Measurements from ENCODE around the gene PDYN.

PDYN gene

DNA sequence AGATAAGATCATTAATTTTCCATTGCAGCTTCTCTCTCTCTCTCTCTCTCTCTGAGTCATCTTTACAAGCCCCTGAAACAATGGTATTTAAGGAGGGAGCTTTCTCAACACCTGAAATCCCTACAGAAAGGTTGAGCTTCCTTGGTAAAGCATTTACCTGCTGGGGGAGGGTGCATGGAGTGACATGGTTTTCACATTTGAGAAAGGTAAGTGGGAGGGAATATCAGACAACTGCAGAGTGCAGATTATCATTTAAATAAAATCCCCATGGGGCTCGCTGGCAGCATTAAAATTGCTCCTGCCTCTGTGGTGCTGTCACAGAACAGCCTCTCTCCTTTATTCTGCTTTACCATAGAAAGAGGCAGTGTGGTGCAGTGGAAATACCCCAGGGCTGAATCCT lies 10.3 kb upstream of the PDYN start:
- peaks cover 43% of the 10 kb centered on the region for H3K27me3 ChIP-seq (ENCODE audit: insufficient read depth, insufficient read length)
- H3K4me1 ChIP-seq (ENCODE audit: insufficient read depth, insufficient read length): no peaks in the 10 kb centered on the region
- no peaks in the 10 kb centered on the region for H3K36me3 ChIP-seq (ENCODE audit: insufficient read depth, insufficient read length, low read length)
- no peak overlapping the region for H3K4me3 ChIP-seq (ENCODE audit: insufficient read length, low read depth)
- DNase-seq (ENCODE audit: low read depth, low spot score): no peak
- TF ChIP-seq SUZ12 (IDR thresholded peaks at IDR 0.05; ENCODE audit: extremely low read depth, insufficient read depth, insufficient read length) (no peak), ZNF274 (IDR thresholded peaks at IDR 0.05; ENCODE audit: low read depth, low read length) (no peak), YY1 (IDR thresholded peaks at IDR 0.05; ENCODE audit: insufficient read depth, insufficient read length) (no peak)
- no peaks in the 10 kb centered on the region for H3K9me3 ChIP-seq (ENCODE audit: insufficient read depth, low read length)
- no peak overlapping the region for H3K9ac ChIP-seq (ENCODE audit: insufficient read length, low read depth)

DNA sequence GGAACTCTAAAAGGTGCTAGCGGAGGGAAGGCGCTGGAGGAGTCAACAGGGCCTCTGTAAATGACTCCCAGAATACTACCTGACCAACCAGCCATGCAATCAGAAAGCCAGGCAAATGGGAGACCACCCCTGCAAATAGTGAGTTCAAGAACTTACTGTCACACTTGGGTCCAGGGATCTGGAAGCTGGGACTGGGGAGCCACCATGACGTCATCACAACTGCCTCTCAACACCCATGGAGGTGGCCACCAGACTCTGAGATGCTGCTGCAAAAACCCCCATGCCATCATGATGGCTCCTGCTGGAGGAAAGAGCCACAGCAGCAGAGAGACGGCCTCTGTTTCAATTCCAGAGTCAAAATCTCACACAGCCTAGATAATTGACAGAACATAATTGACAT lies 8.5 kb upstream of the PDYN start:
- Histone ChIP-seq H3K36me3 (ENCODE audit: insufficient read depth, insufficient read length, low read length) (no peaks in the 10 kb centered on the region), H3K4me3 (ENCODE audit: insufficient read length, low read depth) (no peak overlapping the region), H3K9ac (ENCODE audit: insufficient read length, low read depth) (no peak overlapping the region), H3K9me3 (ENCODE audit: insufficient read depth, low read length) (no peaks in the 10 kb centered on the region), H3K4me1 (ENCODE audit: insufficient read depth, insufficient read length) (no peaks in the 10 kb centered on the region), H3K27me3 (ENCODE audit: insufficient read depth, insufficient read length) (peaks cover 33% of the 10 kb centered on the region)
- DNase-seq (ENCODE audit: low read depth, low spot score): no peak
- TF ChIP-seq SUZ12 (IDR thresholded peaks at IDR 0.05; ENCODE audit: extremely low read depth, insufficient read depth, insufficient read length): no peak
- TF ChIP-seq YY1 (IDR thresholded peaks at IDR 0.05; ENCODE audit: insufficient read depth, insufficient read length): no peak
- no peak for TF ChIP-seq ZNF274 (IDR thresholded peaks at IDR 0.05; ENCODE audit: low read depth, low read length)

DNA sequence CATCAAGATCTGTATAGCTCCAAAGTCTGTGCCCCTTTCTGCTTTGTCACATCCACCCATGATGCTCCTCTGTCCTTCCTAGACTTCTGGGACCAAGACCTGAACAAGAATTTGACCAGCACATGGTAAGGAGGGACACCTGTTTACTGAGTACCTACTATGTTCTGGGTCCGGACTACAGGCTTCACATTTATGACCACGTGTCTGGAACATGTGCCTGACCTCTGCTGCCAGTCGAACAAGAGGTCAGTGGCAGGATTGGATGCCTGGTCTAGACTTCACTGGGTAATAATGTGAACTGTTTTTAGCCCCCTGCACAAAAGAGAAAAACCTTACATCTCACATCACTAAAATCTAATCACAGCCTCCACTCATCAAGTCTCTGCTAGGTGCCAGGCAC lies 7.3 kb upstream of the PDYN start:
- H3K36me3 ChIP-seq (ENCODE audit: insufficient read depth, insufficient read length, low read length): no peaks in the 10 kb centered on the region
- H3K9ac ChIP-seq (ENCODE audit: insufficient read length, low read depth): no peak overlapping the region
- no peak overlapping the region for H3K4me3 ChIP-seq (ENCODE audit: insufficient read length, low read depth)
- no peaks in the 10 kb centered on the region for H3K4me1 ChIP-seq (ENCODE audit: insufficient read depth, insufficient read length)
- no peak for DNase-seq (ENCODE audit: low read depth, low spot score)
- TF ChIP-seq YY1 (IDR thresholded peaks at IDR 0.05; ENCODE audit: insufficient read depth, insufficient read length) (no peak), SUZ12 (IDR thresholded peaks at IDR 0.05; ENCODE audit: extremely low read depth, insufficient read depth, insufficient read length) (no peak), ZNF274 (IDR thresholded peaks at IDR 0.05; ENCODE audit: low read depth, low read length) (no peak)
- peaks cover 32% of the 10 kb centered on the region for H3K27me3 ChIP-seq (ENCODE audit: insufficient read depth, insufficient read length)
- H3K9me3 ChIP-seq (ENCODE audit: insufficient read depth, low read length): no peaks in the 10 kb centered on the region

DNA sequence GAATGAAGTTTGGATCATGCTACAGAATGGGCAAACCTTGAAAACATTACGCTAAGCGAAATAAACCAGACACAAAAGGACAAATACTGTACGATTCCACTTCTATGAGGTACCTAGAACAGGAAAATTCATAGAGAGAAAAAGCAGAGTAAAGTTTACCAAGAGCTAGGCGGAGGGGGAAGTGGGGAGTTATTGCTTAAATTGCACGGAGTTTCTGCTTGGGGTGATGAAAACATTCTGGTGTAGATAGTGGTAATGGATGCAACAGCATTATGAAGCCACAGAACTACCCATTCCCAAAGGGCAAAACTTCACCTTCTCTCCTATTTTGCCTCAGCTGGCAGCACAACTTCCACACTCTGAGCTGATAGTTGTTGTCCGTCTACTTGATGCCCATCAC lies 6.4 kb upstream of the PDYN start:
- Histone ChIP-seq H3K4me1 (ENCODE audit: insufficient read depth, insufficient read length) (no peaks in the 10 kb centered on the region), H3K27me3 (ENCODE audit: insufficient read depth, insufficient read length) (peaks cover 38% of the 10 kb centered on the region), H3K4me3 (ENCODE audit: insufficient read length, low read depth) (no peak overlapping the region), H3K9ac (ENCODE audit: insufficient read length, low read depth) (no peak overlapping the region), H3K9me3 (ENCODE audit: insufficient read depth, low read length) (no peaks in the 10 kb centered on the region), H3K36me3 (ENCODE audit: insufficient read depth, insufficient read length, low read length) (no peaks in the 10 kb centered on the region)
- DNase-seq (ENCODE audit: low read depth, low spot score): no peak
- TF ChIP-seq YY1 (IDR thresholded peaks at IDR 0.05; ENCODE audit: insufficient read depth, insufficient read length): no peak
- no peak for TF ChIP-seq ZNF274 (IDR thresholded peaks at IDR 0.05; ENCODE audit: low read depth, low read length)
- TF ChIP-seq SUZ12 (IDR thresholded peaks at IDR 0.05; ENCODE audit: extremely low read depth, insufficient read depth, insufficient read length): no peak

DNA sequence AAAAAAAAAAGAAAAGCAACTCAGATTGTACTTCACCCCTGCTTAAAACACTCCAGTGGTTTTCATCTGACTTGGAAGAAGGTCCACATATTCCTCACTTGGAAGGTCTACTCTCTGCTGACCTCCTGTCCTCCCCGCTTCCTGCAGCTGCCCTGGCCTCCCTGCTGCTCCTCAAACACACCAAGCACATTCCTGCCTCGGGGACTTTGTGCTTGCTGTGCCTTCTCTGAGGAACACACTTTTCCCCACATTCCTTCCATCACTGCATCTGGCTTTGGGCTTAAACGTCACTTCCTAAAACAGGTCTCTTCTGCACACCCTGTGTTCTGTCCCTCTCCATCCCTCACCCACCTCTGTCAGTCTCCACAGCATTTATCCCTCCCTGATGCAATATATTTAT lies 4.9 kb upstream of the PDYN start:
- no peaks in the 10 kb centered on the region for H3K36me3 ChIP-seq (ENCODE audit: insufficient read depth, insufficient read length, low read length)
- no peaks in the 10 kb centered on the region for H3K4me1 ChIP-seq (ENCODE audit: insufficient read depth, insufficient read length)
- no peak overlapping the region for H3K4me3 ChIP-seq (ENCODE audit: insufficient read length, low read depth)
- TF ChIP-seq SUZ12 (IDR thresholded peaks at IDR 0.05; ENCODE audit: extremely low read depth, insufficient read depth, insufficient read length) (no peak), ZNF274 (IDR thresholded peaks at IDR 0.05; ENCODE audit: low read depth, low read length) (no peak), YY1 (IDR thresholded peaks at IDR 0.05; ENCODE audit: insufficient read depth, insufficient read length) (no peak)
- H3K9me3 ChIP-seq (ENCODE audit: insufficient read depth, low read length): no peaks in the 10 kb centered on the region
- no peak for DNase-seq (ENCODE audit: low read depth, low spot score)
- no peak overlapping the region for H3K9ac ChIP-seq (ENCODE audit: insufficient read length, low read depth)
- H3K27me3 ChIP-seq (ENCODE audit: insufficient read depth, insufficient read length): peaks cover 42% of the 10 kb centered on the region

DNA sequence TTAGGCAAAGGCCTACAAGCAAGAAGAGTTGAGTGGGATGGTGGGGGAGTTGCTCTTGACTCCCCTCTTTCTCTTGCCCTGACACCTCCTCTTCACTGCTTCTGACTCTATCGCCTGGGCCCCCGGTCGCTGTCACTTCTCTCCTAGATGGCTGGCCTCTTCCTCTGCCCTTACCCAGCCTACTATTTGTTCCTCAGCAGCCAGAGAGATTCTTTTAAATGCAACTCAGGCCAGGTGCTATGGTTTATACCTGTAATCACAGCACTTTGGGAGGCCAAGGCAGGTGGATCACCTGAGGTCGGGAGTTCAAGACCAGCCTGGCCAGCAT lies 4.3 kb upstream of the PDYN start:
- DNase-seq (ENCODE audit: low read depth, low spot score): no peak
- Histone ChIP-seq H3K27me3 (ENCODE audit: insufficient read depth, insufficient read length) (peaks cover 40% of the 10 kb centered on the region), H3K4me1 (ENCODE audit: insufficient read depth, insufficient read length) (no peaks in the 10 kb centered on the region), H3K36me3 (ENCODE audit: insufficient read depth, insufficient read length, low read length) (no peaks in the 10 kb centered on the region), H3K4me3 (ENCODE audit: insufficient read length, low read depth) (no peak overlapping the region), H3K9ac (ENCODE audit: insufficient read length, low read depth) (no peak overlapping the region), H3K9me3 (ENCODE audit: insufficient read depth, low read length) (no peaks in the 10 kb centered on the region)
- no peak for TF ChIP-seq ZNF274 (IDR thresholded peaks at IDR 0.05; ENCODE audit: low read depth, low read length)
- no peak for TF ChIP-seq SUZ12 (IDR thresholded peaks at IDR 0.05; ENCODE audit: extremely low read depth, insufficient read depth, insufficient read length)
- TF ChIP-seq YY1 (IDR thresholded peaks at IDR 0.05; ENCODE audit: insufficient read depth, insufficient read length): no peak

DNA sequence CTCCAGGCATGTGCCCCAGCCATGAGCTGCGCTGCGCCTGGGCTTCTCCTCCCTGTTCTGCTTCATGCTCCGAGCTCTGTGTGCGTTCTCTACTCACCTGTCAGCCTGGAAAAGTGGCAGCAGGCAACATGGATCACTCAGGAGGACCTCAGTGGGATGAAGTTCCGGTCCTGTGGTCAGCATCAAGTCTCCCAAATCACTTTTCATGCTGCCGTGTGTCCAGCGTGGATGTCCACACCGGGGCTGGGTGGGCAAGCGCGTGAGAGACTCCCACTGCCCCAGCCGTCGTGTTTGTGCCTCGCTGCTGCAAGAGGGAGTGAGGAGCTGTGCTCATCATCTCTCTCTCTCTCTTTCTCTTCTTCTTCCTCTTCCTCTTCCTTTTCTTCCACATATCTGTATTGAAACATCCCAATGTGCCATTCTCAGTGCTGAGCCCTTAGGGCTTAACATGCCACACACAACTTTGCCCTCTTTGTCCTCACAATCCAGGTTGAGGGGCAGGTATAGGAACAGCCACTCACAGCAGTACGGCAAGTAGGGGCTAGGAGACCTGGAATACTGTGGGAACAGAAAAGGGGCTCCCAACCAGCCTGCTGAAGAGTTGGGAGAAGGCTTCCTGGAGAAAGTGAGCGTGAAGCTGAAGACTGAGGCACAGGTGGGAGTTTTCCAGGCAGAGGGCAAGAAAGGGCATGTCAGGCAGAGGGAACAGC lies 3.8 kb upstream of the PDYN start:
- TF ChIP-seq YY1 (IDR thresholded peaks at IDR 0.05; ENCODE audit: insufficient read depth, insufficient read length) (no peak), ZNF274 (IDR thresholded peaks at IDR 0.05; ENCODE audit: low read depth, low read length) (no peak), SUZ12 (IDR thresholded peaks at IDR 0.05; ENCODE audit: extremely low read depth, insufficient read depth, insufficient read length) (no peak)
- Histone ChIP-seq H3K27me3 (ENCODE audit: insufficient read depth, insufficient read length) (peaks cover 35% of the 10 kb centered on the region), H3K9me3 (ENCODE audit: insufficient read depth, low read length) (no peaks in the 10 kb centered on the region), H3K9ac (ENCODE audit: insufficient read length, low read depth) (no peak overlapping the region), H3K36me3 (ENCODE audit: insufficient read depth, insufficient read length, low read length) (no peaks in the 10 kb centered on the region), H3K4me3 (ENCODE audit: insufficient read length, low read depth) (no peak overlapping the region), H3K4me1 (ENCODE audit: insufficient read depth, insufficient read length) (no peaks in the 10 kb centered on the region)
- DNase-seq (ENCODE audit: low read depth, low spot score): no peak

Measured in NT2/D1 (cell line).